ENCODE data around the gene AIF1L. TPM values are rescaled to one million over a fixed set of nuclear protein-coding genes. Genes with fewer than 3 reads are reported as not detected.
A peak's percentile ranks its signal among the peaks of the same experiment; 100 is the strongest.

AIF1L gene
- total and polyA plus RNA-seq, 2 of the 13 experiments (the other 11 are each of a cell fraction or from before 2014, with no cell fraction given): 12.4 to 36.5 TPM

DNA sequence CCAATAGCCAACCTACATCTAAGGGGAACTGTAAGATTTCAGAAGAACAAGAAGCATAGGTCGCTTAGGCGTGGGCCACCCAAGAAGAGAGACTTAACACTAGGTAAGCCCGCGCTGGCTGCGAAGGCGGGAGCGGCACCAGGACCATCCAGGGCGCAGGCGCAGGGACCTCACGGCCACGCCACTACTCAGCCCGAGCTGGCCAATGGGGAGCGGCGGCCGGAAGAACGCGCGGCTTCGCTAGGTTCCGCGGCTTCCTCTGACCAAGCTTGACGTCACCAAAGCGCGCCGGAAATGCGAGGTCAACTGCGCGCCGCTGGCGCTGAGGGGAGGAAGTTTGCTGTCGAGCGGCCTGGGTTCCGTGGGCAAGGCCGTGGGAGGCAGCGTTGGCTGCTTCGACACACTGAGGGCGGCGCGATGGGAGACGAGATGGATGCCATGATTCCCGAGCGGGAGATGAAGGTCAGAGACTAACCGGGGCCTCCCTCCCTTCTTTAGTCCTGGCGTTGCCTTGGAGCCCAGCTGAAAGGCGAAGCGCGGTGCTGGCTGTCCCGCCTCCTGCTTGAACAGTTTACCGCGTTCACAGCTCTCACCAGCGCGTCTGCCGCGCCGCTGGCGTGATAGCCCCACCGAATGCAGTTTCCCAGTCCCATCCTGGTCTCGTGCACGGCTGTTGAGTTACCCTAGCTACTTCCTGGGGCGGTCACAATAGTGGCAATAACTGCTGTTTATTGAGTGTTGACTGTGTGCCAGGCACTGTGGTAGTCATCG, 29.1 kb downstream of the AIF1L start, which contains the start of gene NUP214 (continued):
- TF ChIP-seq, protein P1, sequence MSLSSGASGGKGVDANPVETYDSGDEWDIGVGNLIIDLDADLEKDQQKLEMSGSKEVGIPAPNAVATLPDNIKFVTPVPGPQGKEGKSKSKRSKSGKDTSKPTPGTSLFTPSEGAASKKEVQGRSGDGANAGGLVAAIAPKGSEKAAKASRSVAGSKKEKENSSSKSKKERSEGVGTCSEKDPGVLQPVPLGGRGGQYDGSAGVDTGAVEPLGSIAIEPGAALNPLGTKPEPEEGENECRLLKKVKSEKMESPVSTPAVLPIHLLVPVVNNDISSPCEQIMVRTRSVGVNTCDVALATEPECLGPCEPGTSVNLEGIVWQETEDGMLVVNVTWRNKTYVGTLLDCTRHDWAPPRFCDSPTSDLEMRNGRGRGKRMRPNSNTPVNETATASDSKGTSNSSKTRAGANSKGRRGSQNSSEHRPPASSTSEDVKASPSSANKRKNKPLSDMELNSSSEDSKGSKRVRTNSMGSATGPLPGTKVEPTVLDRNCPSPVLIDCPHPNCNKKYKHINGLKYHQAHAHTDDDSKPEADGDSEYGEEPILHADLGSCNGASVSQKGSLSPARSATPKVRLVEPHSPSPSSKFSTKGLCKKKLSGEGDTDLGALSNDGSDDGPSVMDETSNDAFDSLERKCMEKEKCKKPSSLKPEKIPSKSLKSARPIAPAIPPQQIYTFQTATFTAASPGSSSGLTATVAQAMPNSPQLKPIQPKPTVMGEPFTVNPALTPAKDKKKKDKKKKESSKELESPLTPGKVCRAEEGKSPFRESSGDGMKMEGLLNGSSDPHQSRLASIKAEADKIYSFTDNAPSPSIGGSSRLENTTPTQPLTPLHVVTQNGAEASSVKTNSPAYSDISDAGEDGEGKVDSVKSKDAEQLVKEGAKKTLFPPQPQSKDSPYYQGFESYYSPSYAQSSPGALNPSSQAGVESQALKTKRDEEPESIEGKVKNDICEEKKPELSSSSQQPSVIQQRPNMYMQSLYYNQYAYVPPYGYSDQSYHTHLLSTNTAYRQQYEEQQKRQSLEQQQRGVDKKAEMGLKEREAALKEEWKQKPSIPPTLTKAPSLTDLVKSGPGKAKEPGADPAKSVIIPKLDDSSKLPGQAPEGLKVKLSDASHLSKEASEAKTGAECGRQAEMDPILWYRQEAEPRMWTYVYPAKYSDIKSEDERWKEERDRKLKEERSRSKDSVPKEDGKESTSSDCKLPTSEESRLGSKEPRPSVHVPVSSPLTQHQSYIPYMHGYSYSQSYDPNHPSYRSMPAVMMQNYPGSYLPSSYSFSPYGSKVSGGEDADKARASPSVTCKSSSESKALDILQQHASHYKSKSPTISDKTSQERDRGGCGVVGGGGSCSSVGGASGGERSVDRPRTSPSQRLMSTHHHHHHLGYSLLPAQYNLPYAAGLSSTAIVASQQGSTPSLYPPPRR (CRISPR knock-in tag; IDR thresholded peaks at IDR 0.05; ENCODE audit: borderline replicate concordance): no peak
- TF ChIP-seq AGO2 (optimal IDR thresholded peaks at IDR 0.05; ENCODE audit: low read depth, low read length) (peak; percentile 68), RARA (CRISPR knock-in tag; IDR thresholded peaks at IDR 0.05) (peak; percentile 26), NFKB2 (CRISPR knock-in tag; IDR thresholded peaks at IDR 0.05; ENCODE audit: borderline replicate concordance) (peak; percentile 65; the same call in 1 of the 2 replicates), HNRNPLL (IDR thresholded peaks at IDR 0.05; ENCODE audit: low read depth, low read length, poor library complexity, severe bottlenecking) (peak; percentile 59), ZNF891 (CRISPR knock-in tag; IDR thresholded peaks at IDR 0.05) (no peak), RFX3 (CRISPR knock-in tag; IDR thresholded peaks at IDR 0.05) (no peak; the same call in 1 of the 2 replicates), ZNF607 (CRISPR knock-in tag; IDR thresholded peaks at IDR 0.05; ENCODE audit: borderline replicate concordance) (no peak), SP1 (IDR thresholded peaks at IDR 0.05) (no peak), SP1 (CRISPR knock-in tag; IDR thresholded peaks at IDR 0.05) (peak; percentile 89), CBX1 (IDR thresholded peaks at IDR 0.05; ENCODE audit: low read depth) (peak; percentile 97)
- TF ChIP-seq, protein P2, sequence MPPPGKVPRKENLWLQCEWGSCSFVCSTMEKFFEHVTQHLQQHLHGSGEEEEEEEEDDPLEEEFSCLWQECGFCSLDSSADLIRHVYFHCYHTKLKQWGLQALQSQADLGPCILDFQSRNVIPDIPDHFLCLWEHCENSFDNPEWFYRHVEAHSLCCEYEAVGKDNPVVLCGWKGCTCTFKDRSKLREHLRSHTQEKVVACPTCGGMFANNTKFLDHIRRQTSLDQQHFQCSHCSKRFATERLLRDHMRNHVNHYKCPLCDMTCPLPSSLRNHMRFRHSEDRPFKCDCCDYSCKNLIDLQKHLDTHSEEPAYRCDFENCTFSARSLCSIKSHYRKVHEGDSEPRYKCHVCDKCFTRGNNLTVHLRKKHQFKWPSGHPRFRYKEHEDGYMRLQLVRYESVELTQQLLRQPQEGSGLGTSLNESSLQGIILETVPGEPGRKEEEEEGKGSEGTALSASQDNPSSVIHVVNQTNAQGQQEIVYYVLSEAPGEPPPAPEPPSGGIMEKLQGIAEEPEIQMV (CRISPR knock-in tag; IDR thresholded peaks at IDR 0.05; ENCODE audit: low read depth): no peak
- TF ChIP-seq, protein P3, sequence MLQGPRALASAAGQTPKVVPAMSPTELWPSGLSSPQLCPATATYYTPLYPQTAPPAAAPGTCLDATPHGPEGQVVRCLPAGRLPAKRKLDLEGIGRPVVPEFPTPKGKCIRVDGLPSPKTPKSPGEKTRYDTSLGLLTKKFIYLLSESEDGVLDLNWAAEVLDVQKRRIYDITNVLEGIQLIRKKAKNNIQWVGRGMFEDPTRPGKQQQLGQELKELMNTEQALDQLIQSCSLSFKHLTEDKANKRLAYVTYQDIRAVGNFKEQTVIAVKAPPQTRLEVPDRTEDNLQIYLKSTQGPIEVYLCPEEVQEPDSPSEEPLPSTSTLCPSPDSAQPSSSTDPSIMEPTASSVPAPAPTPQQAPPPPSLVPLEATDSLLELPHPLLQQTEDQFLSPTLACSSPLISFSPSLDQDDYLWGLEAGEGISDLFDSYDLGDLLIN (CRISPR knock-in tag; IDR thresholded peaks at IDR 0.05; ENCODE audit: borderline replicate concordance): peak; percentile 47; the same call in 1 of the 2 replicates
- TF ChIP-seq, protein P4, sequence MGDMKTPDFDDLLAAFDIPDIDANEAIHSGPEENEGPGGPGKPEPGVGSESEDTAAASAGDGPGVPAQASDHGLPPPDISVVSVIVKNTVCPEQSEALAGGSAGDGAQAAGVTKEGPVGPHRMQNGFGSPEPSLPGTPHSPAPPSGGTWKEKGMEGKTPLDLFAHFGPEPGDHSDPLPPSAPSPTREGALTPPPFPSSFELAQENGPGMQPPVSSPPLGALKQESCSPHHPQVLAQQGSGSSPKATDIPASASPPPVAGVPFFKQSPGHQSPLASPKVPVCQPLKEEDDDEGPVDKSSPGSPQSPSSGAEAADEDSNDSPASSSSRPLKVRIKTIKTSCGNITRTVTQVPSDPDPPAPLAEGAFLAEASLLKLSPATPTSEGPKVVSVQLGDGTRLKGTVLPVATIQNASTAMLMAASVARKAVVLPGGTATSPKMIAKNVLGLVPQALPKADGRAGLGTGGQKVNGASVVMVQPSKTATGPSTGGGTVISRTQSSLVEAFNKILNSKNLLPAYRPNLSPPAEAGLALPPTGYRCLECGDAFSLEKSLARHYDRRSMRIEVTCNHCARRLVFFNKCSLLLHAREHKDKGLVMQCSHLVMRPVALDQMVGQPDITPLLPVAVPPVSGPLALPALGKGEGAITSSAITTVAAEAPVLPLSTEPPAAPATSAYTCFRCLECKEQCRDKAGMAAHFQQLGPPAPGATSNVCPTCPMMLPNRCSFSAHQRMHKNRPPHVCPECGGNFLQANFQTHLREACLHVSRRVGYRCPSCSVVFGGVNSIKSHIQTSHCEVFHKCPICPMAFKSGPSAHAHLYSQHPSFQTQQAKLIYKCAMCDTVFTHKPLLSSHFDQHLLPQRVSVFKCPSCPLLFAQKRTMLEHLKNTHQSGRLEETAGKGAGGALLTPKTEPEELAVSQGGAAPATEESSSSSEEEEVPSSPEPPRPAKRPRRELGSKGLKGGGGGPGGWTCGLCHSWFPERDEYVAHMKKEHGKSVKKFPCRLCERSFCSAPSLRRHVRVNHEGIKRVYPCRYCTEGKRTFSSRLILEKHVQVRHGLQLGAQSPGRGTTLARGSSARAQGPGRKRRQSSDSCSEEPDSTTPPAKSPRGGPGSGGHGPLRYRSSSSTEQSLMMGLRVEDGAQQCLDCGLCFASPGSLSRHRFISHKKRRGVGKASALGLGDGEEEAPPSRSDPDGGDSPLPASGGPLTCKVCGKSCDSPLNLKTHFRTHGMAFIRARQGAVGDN (CRISPR knock-in tag; IDR thresholded peaks at IDR 0.05): peak; percentile 93
- TF ChIP-seq, protein P5, sequence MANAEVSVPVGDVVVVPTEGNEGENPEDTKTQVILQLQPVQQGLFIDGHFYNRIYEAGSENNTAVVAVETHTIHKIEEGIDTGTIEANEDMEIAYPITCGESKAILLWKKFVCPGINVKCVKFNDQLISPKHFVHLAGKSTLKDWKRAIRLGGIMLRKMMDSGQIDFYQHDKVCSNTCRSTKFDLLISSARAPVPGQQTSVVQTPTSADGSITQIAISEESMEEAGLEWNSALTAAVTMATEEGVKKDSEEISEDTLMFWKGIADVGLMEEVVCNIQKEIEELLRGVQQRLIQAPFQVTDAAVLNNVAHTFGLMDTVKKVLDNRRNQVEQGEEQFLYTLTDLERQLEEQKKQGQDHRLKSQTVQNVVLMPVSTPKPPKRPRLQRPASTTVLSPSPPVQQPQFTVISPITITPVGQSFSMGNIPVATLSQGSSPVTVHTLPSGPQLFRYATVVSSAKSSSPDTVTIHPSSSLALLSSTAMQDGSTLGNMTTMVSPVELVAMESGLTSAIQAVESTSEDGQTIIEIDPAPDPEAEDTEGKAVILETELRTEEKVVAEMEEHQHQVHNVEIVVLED (CRISPR knock-in tag; IDR thresholded peaks at IDR 0.05; ENCODE audit: borderline replicate concordance): peak; percentile 93
